ENCODE measurements around the gene SLC35E2B. TPM values are rescaled to one million over a fixed set of nuclear protein-coding genes. Genes with fewer than 3 reads are reported as not detected.
"Not testable (repeated sequence)": the region's sequence is repeated elsewhere in the genome, so short reads cannot be mapped to it uniquely, and the experiment has no call there.

Gene SLC35E2B
- total RNA-seq, 1 experiment from 2014 or later: 41.7 TPM

DNA sequence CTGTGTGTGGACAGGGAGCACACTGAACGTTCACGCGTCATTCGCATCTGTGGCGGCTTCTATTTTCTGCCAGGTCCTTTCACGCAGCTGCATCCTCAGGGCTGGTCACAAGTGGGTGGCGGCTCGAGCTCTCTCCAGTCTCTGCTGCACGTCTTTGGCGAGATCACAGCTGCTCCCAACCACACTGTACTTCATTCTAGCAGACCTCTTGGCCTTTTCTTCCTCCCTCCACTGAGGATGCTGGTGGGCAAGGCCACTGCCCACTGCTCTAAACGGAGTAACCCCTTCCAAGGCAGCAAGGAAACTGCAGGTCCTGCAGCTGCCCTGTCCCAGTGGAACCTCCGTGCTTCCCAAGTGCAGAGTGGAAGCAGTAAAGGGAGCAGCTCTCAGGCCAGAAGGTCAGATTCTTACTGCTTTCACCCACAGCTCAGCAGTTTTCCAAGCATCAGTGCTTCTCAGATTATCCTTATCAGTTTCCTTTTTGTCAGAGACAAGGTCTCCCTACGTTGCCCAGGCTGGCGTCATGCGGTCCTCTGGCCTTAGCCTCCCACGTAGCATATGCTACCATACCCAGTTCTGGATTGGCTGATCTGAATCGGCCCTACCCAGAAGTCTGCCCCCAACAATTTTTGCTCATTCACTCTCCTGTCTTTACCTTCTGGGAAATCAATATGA is 44.9 kb downstream of the SLC35E2B start:
- H2BK5ac ChIP-seq (ENCODE audit: insufficient read length, low read length); H3T11ph ChIP-seq (ENCODE audit: low read length); H3K4ac ChIP-seq (ENCODE audit: low read depth, low read length); H3K4me1 Mint-ChIP-seq; H3K4me2 ChIP-seq (ENCODE audit: insufficient read depth, insufficient read length, low read length); H4K91ac ChIP-seq (ENCODE audit: insufficient read length, low read depth, low read length); H2AK5ac ChIP-seq (ENCODE audit: insufficient read length, low read length); H3K9me3 ChIP-seq (ENCODE audit: control insufficient read depth, low read depth, low read length); H3K18ac ChIP-seq (ENCODE audit: insufficient read length, low read depth, low read length); H2BK120ac ChIP-seq (ENCODE audit: low read depth, low read length, poor library complexity, severe bottlenecking); H2BK20ac ChIP-seq (ENCODE audit: low read depth, low read length, poor library complexity, severe bottlenecking); H3K23me2 ChIP-seq (ENCODE audit: insufficient read length, low read depth, low read length, poor library complexity, severe bottlenecking); H3K9ac ChIP-seq (ENCODE audit: extremely low read depth, insufficient read length, low read length); H3K4me1 ChIP-seq (ENCODE audit: insufficient read depth, low read length); H2BK12ac ChIP-seq (ENCODE audit: insufficient read length, low read depth, low read length); H4K8ac ChIP-seq (replicated peaks; ENCODE audit: insufficient read length, low read depth, low read length); H4K20me1 ChIP-seq (ENCODE audit: control insufficient read depth, insufficient read depth, insufficient read length); H3K14ac ChIP-seq (ENCODE audit: insufficient read depth, low read length); H3K79me2 ChIP-seq (ENCODE audit: insufficient read depth, low read length); DNase-seq; H4K5ac ChIP-seq (ENCODE audit: insufficient read length, low read depth, low read length); H3K23ac ChIP-seq (ENCODE audit: insufficient read length, low read depth, low read length); H3K4me3 Mint-ChIP-seq; H2BK15ac ChIP-seq (ENCODE audit: low read depth, low read length); H3K27ac Mint-ChIP-seq; H3K9me3 Mint-ChIP-seq; H2AFZ ChIP-seq (ENCODE audit: low read length); H3K56ac ChIP-seq (ENCODE audit: insufficient read length, low read depth, low read length); H3K27ac ChIP-seq (ENCODE audit: insufficient read length, low read depth, low read length); H3K79me1 ChIP-seq (ENCODE audit: insufficient read depth, low read depth, low read length, poor library complexity, severe bottlenecking); H3K27me3 ChIP-seq (ENCODE audit: insufficient read depth, low read length); H3K27me3 Mint-ChIP-seq (ENCODE audit: low read depth): not testable (repeated sequence)
- no CpG with 5 or more reads among the region's 17 CpGs for WGBS (ENCODE audit: extremely low coverage, insufficient read length, low lambda C conversion rate)
- peaks cover 45 to 62% (median 62%) of the 10 kb centered on the region in 3 experiments; a peak in 6 of 7 replicates for H3K36me3 Mint-ChIP-seq (ENCODE audit: insufficient read depth in 1 of 3, low read depth in 3 of 3)

DNA sequence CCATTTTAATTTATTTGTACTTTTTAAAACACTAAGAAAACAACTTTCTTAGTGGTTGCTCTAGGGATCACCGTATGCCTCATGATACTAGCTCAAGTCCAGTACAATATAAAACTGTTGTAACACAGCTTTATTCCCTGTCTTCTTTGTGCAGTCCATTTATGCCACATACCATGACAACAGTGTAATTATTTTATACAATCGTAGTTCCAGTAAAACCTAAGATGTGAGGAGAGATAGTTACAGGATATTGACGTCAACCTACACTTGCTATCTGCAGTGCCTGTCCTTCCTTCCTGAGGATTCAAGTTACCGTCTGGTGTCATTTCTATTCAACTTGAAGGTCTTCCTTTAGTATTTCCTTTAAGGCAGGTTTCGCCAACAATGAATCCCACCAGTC is 46.3 kb downstream of the SLC35E2B start:
- H2AFZ ChIP-seq (ENCODE audit: low read length); H2BK15ac ChIP-seq (ENCODE audit: low read depth, low read length); H3T11ph ChIP-seq (ENCODE audit: low read length); H3K27me3 Mint-ChIP-seq (ENCODE audit: low read depth); H4K8ac ChIP-seq (replicated peaks; ENCODE audit: insufficient read length, low read depth, low read length); H3K14ac ChIP-seq (ENCODE audit: insufficient read depth, low read length); H2BK20ac ChIP-seq (ENCODE audit: low read depth, low read length, poor library complexity, severe bottlenecking); H3K9me3 Mint-ChIP-seq; H3K79me2 ChIP-seq (ENCODE audit: insufficient read depth, low read length); H3K27ac ChIP-seq (ENCODE audit: insufficient read length, low read depth, low read length); H2BK120ac ChIP-seq (ENCODE audit: low read depth, low read length, poor library complexity, severe bottlenecking); H3K4me2 ChIP-seq (ENCODE audit: insufficient read depth, insufficient read length, low read length); H3K18ac ChIP-seq (ENCODE audit: insufficient read length, low read depth, low read length); H3K9ac ChIP-seq (ENCODE audit: extremely low read depth, insufficient read length, low read length); H3K4me1 Mint-ChIP-seq; H3K9me3 ChIP-seq (ENCODE audit: control insufficient read depth, low read depth, low read length); H3K79me1 ChIP-seq (ENCODE audit: insufficient read depth, low read depth, low read length, poor library complexity, severe bottlenecking); H2BK12ac ChIP-seq (ENCODE audit: insufficient read length, low read depth, low read length); H3K23me2 ChIP-seq (ENCODE audit: insufficient read length, low read depth, low read length, poor library complexity, severe bottlenecking); H3K4ac ChIP-seq (ENCODE audit: low read depth, low read length); H3K4me1 ChIP-seq (ENCODE audit: insufficient read depth, low read length); DNase-seq; H4K20me1 ChIP-seq (ENCODE audit: control insufficient read depth, insufficient read depth, insufficient read length); H3K56ac ChIP-seq (ENCODE audit: insufficient read length, low read depth, low read length); H2AK5ac ChIP-seq (ENCODE audit: insufficient read length, low read length); H3K4me3 Mint-ChIP-seq; H2BK5ac ChIP-seq (ENCODE audit: insufficient read length, low read length); H3K27ac Mint-ChIP-seq; H4K5ac ChIP-seq (ENCODE audit: insufficient read length, low read depth, low read length); H3K23ac ChIP-seq (ENCODE audit: insufficient read length, low read depth, low read length); H4K91ac ChIP-seq (ENCODE audit: insufficient read length, low read depth, low read length); H3K27me3 ChIP-seq (ENCODE audit: insufficient read depth, low read length): not testable (repeated sequence)
- no CpG with 5 or more reads among the region's 5 CpGs for WGBS (ENCODE audit: extremely low coverage, insufficient read length, low lambda C conversion rate)
- H3K36me3 Mint-ChIP-seq (ENCODE audit: insufficient read depth in 1 of 3, low read depth in 3 of 3): peaks cover 32 to 48% (median 48%) of the 10 kb centered on the region in 3 experiments; a peak in 6 of 7 replicates
